ENCODE measurements around the gene STK4.
"Not testable (repeated sequence)": the region's sequence is repeated elsewhere in the genome, so short reads cannot be mapped to it uniquely, and the experiment has no call there.

Gene STK4

GRCh38 chr20:44990425-44990824 is 24.1 kb downstream of the STK4 start:
- DNase-seq = no peak

- DNase-seq = no peak
Observed at GRCh38 chr20:44990957-44991356, 24.6 kb downstream of the STK4 start.

GRCh38 chr20:44993343-44993742 is 27.0 kb downstream of the STK4 start:
- no peak for DNase-seq

- DNase-seq = no peak
Observed at GRCh38 chr20:44997171-44997570, 30.9 kb downstream of the STK4 start.

- no peak for DNase-seq
Observed at GRCh38 chr20:44997668-44998067, 31.4 kb downstream of the STK4 start.

GRCh38 chr20:45008521-45009049 is 42.3 kb downstream of the STK4 start:
- no peak for DNase-seq

GRCh38 chr20:45010399-45010828 is 44.1 kb downstream of the STK4 start:
- DNase-seq = no peak

- peak; percentile 53 for DNase-seq
Observed at GRCh38 chr20:45011108-45011526, 44.8 kb downstream of the STK4 start.

GRCh38 chr20:45012682-45013302 is 46.5 kb downstream of the STK4 start:
- DNase-seq = no peak

- not testable (repeated sequence) for DNase-seq
Observed at GRCh38 chr20:45014131-45014530, 47.8 kb downstream of the STK4 start.

GRCh38 chr20:45014671-45015415 is 48.5 kb downstream of the STK4 start:
- DNase-seq = no peak

GRCh38 chr20:45016089-45016671 is 49.9 kb downstream of the STK4 start:
- no peak for DNase-seq

- no peak for DNase-seq
Observed at GRCh38 chr20:45017281-45017680, 51.0 kb downstream of the STK4 start.

- no peak for DNase-seq
Observed at GRCh38 chr20:45017857-45018256, 51.5 kb downstream of the STK4 start.

GRCh38 chr20:45019027-45019761 is 52.9 kb downstream of the STK4 start:
- DNase-seq = no peak

- DNase-seq = no peak
Observed at GRCh38 chr20:45019762-45020123, 53.4 kb downstream of the STK4 start.

GRCh38 chr20:45020236-45020886 is 54.0 kb downstream of the STK4 start:
- no peak for DNase-seq

GRCh38 chr20:45021631-45022030 is 55.3 kb downstream of the STK4 start:
- no peak for DNase-seq

GRCh38 chr20:45023140-45023539 is 56.8 kb downstream of the STK4 start:
- not testable (repeated sequence) for DNase-seq

GRCh38 chr20:45028424-45029136 is 62.3 kb downstream of the STK4 start:
- DNase-seq = no peak

GRCh38 chr20:45029884-45030283 is 63.6 kb downstream of the STK4 start:
- DNase-seq = no peak

- no peak for DNase-seq
Observed at GRCh38 chr20:45032276-45032675, 66.0 kb downstream of the STK4 start.
